H1 (cell line): ENCODE results near the gene UGGT1. TPM values are rescaled to one million over a fixed set of nuclear protein-coding genes. Genes with fewer than 3 reads are reported as not detected.

Source experiments
- CTCF ChIA-PET: fragments of 300-600 bp; sonication (Branson Sonifier 250); formaldehyde crosslinking; loops from one replicate; lab custom pipeline; 2021; ENCODE audit not compliant: partially characterized antibody; lab: Charles Lee
- POLR2A ChIA-PET: fragments of 300-600 bp; sonication (Branson Sonifier 250); formaldehyde crosslinking; loops from one replicate; lab custom pipeline; 2021; ENCODE audit warnings: inconsistent platforms; ENCODE audit not compliant: partially characterized antibody; lab: Charles Lee
- DNase-seq, 2 experiments: peaks; one replicate each; pipeline versions ENCODE4 v3.0.0 to v3.0.0-alpha.2; 2010 to 2022; ENCODE audit warnings: low spot score in 2 of 2, low read depth in 1 of 2, mixed read lengths in 1 of 2
- FAIRE-seq: peaks from 2 replicates; lab custom pipeline; 2011; peaks lifted over from hg19 to GRCh38; lab: Jason Lieb, UNC
- H2AFZ ChIP-seq: 2 replicates; pipeline ENCODE4 v1.8.1; 2012; ENCODE audit warnings: low read length, inconsistent platforms
- H2AK5ac ChIP-seq: 2 replicates; pipeline ENCODE4 v1.6.1; 2013; ENCODE audit warnings: low read depth, low read length
- H2BK120ac ChIP-seq: replicated peaks from 2 replicates; pipeline ENCODE3; 2013; ENCODE audit warnings: low read depth, low read length, inconsistent platforms
- H2BK12ac ChIP-seq: 2 replicates; pipeline ENCODE4 v1.6.1; 2013; ENCODE audit warnings: low read depth, low read length
- H2BK15ac ChIP-seq: 2 replicates; pipeline ENCODE4 v1.6.1; 2013; ENCODE audit warnings: low read length
- H2BK20ac ChIP-seq: 2 replicates; pipeline ENCODE4 v1.6.1; 2013; ENCODE audit warnings: low read length
- H2BK5ac ChIP-seq: 2 replicates; pipeline ENCODE4 v1.6.1; 2013; ENCODE audit warnings: low read depth, low read length
- H3K14ac ChIP-seq: 2 replicates; pipeline ENCODE4 v1.6.1; 2013; ENCODE audit warnings: inconsistent platforms; ENCODE audit not compliant: insufficient read length
- H3K18ac ChIP-seq: 2 replicates; pipeline ENCODE4 v1.6.1; 2013; ENCODE audit warnings: low read length; ENCODE audit errors: extremely low read depth
- H3K23ac ChIP-seq: 2 replicates; pipeline ENCODE4 v1.6.1; 2013; ENCODE audit warnings: inconsistent platforms; ENCODE audit not compliant: insufficient read length
- H3K23me2 ChIP-seq: 2 replicates; pipeline ENCODE4 v1.6.1; 2013; ENCODE audit warnings: low read depth, low read length
- H3K27ac ChIP-seq: 2 replicates; pipeline ENCODE4 v1.6.1; 2011; ENCODE audit warnings: low read depth, low read length, inconsistent platforms
- H3K27me3 ChIP-seq, 4 experiments: replicated peaks in 1 of 4; 1 replicate in 1 of 4; 2 replicates in 3 of 4; pipeline versions ENCODE4 v1.6.1 to v1.8.1; 2011 to 2013; ENCODE audit warnings: low read length in 3 of 4, mild to moderate bottlenecking in 3 of 4, inconsistent platforms in 2 of 4, mixed read lengths in 2 of 4, moderate library complexity in 1 of 4; ENCODE audit not compliant: control insufficient read depth in 3 of 4, insufficient read depth in 3 of 4; ENCODE audit errors: extremely low read depth in 1 of 4
- H3K36me3 ChIP-seq, 4 experiments: 2 replicates each; pipeline versions ENCODE4 v1.6.1 to v1.8.1; 2011 to 2013; ENCODE audit warnings: mild to moderate bottlenecking in 4 of 4, low read length in 3 of 4, moderate library complexity in 2 of 4, control low read depth in 1 of 4, inconsistent platforms in 1 of 4; ENCODE audit not compliant: insufficient read depth in 4 of 4, control insufficient read depth in 2 of 4
- H3K4ac ChIP-seq: replicated peaks from 2 replicates; pipeline ENCODE3; 2013; ENCODE audit warnings: low read length, low read depth, mixed read lengths, inconsistent platforms; ENCODE audit not compliant: insufficient read length
- H3K4me1 ChIP-seq, 4 experiments: replicated peaks in 1 of 4; 1 replicate in 1 of 4; 2 replicates in 3 of 4; pipeline versions ENCODE4 v1.6.1 to v1.8.1; 2011 to 2013; ENCODE audit warnings: low read length in 3 of 4, inconsistent platforms in 2 of 4, mixed read lengths in 1 of 4; ENCODE audit not compliant: insufficient read depth in 4 of 4, control insufficient read depth in 3 of 4
- H3K4me2 ChIP-seq, 2 experiments: 2 replicates each; pipeline versions ENCODE4 v1.6.1 to v1.8.1; 2011 to 2013; ENCODE audit warnings: low read depth in 2 of 2, low read length in 2 of 2, control low read depth in 1 of 2, inconsistent platforms in 1 of 2, mild to moderate bottlenecking in 1 of 2; ENCODE audit not compliant: insufficient read depth in 1 of 2
- H3K4me3 ChIP-seq, 4 experiments: fragments of 200-600, 300-600 bp in 1 of 4; sonication (generic), shearing (Covaris generic), sonication (Bioruptor Twin) in 1 of 4; 2 replicates each; pipeline versions ENCODE4 v1.5.1 to v1.8.1; 2011 to 2016; ENCODE audit warnings: low read length in 4 of 4, low read depth in 3 of 4, control low read depth in 2 of 4, inconsistent platforms in 2 of 4, mild to moderate bottlenecking in 2 of 4, mixed read lengths in 1 of 4, moderate library complexity in 1 of 4; ENCODE audit not compliant: insufficient read depth in 2 of 4; ENCODE audit errors: extremely low read depth in 1 of 4
- H3K56ac ChIP-seq: replicated peaks from 2 replicates; pipeline ENCODE3; 2013; ENCODE audit warnings: low read depth, mild to moderate bottlenecking, mixed read lengths, low read length, inconsistent platforms; ENCODE audit not compliant: insufficient read length
- H3K79me1 ChIP-seq: 2 replicates; pipeline ENCODE4 v1.6.1; 2013; ENCODE audit warnings: low read depth, low read length, control low read depth
- H3K79me2 ChIP-seq, 2 experiments: 2 replicates each; pipeline versions ENCODE4 v1.6.1 to v1.8.1; 2012 to 2013; ENCODE audit warnings: low read length in 2 of 2, mild to moderate bottlenecking in 2 of 2, inconsistent platforms in 1 of 2; ENCODE audit not compliant: insufficient read depth in 2 of 2, control insufficient read depth in 1 of 2
- H3K9ac ChIP-seq, 4 experiments: replicated peaks in 1 of 4; 1 replicate in 1 of 4; 2 replicates in 3 of 4; pipeline versions ENCODE4 v1.6.1 to v1.8.1; 2011 to 2013; ENCODE audit warnings: low read depth in 3 of 4, low read length in 3 of 4, control low read depth in 2 of 4, mild to moderate bottlenecking in 2 of 4, moderate library complexity in 2 of 4, inconsistent platforms in 1 of 4; ENCODE audit errors: extremely low read depth in 1 of 4
- H3K9me3 ChIP-seq, 2 experiments: 2 replicates each; pipeline versions ENCODE4 v1.6.1 to v1.8.1; 2012 to 2013; ENCODE audit warnings: mild to moderate bottlenecking in 2 of 2, moderate library complexity in 2 of 2, control low read depth in 1 of 2, inconsistent platforms in 1 of 2, low read depth in 1 of 2, low read length in 1 of 2, mixed read lengths in 1 of 2; ENCODE audit not compliant: insufficient read depth in 2 of 2
- H4K20me1 ChIP-seq, 2 experiments: replicated peaks in 1 of 2; 2 replicates each; pipeline versions ENCODE3 to v1.8.1; 2011 to 2013; ENCODE audit warnings: inconsistent platforms in 2 of 2, low read length in 2 of 2, mild to moderate bottlenecking in 1 of 2; ENCODE audit not compliant: insufficient read depth in 2 of 2, control insufficient read depth in 1 of 2
- H4K5ac ChIP-seq: 2 replicates; pipeline ENCODE4 v1.6.1; 2013; ENCODE audit warnings: low read length, low read depth, mixed read lengths, inconsistent platforms; ENCODE audit not compliant: insufficient read length
- H4K8ac ChIP-seq: 2 replicates; pipeline ENCODE4 v1.8.0; 2013; ENCODE audit warnings: mild to moderate bottlenecking, moderate library complexity, low read length, inconsistent platforms; ENCODE audit not compliant: insufficient read depth; ENCODE audit errors: extremely low read depth
- H4K91ac ChIP-seq: replicated peaks from 2 replicates; pipeline ENCODE3; 2013; ENCODE audit warnings: low read length, mixed read lengths, inconsistent platforms; ENCODE audit not compliant: insufficient read length
- BACH1 ChIP-seq: IDR thresholded peaks from 2 replicates; pipeline ENCODE4 v1.6.1; 2012; ENCODE audit warnings: low read length, improper control_type of control experiment
- CHD2 ChIP-seq: IDR thresholded peaks from 2 replicates; pipeline ENCODE4 v1.6.1; 2012; ENCODE audit warnings: low read length, improper control_type of control experiment
- CTBP2 ChIP-seq: IDR thresholded peaks from 2 replicates; pipeline ENCODE4 v1.7.0; 2011; ENCODE audit warnings: borderline replicate concordance, mild to moderate bottlenecking, moderate library complexity, mixed read lengths, low read length; ENCODE audit not compliant: insufficient read depth, insufficient read length
- EP300 ChIP-seq, 2 experiments: IDR thresholded peaks; 1 replicate in 1 of 2; 2 replicates in 1 of 2; pipeline ENCODE4 v1.6.1; 2011 to 2012; ENCODE audit warnings: low read depth in 2 of 2, low read length in 2 of 2, mild to moderate bottlenecking in 2 of 2, borderline replicate concordance in 1 of 2, inconsistent platforms in 1 of 2, moderate library complexity in 1 of 2
- EZH2 ChIP-seq: fragments of 200-600 bp; sonication (generic); IDR thresholded peaks from 2 replicates; pipeline ENCODE4 v1.7.1; 2012; ENCODE audit warnings: low read depth, mild to moderate bottlenecking, moderate library complexity, low read length, inconsistent platforms; ENCODE audit not compliant: severe bottlenecking
- GABPA ChIP-seq: IDR thresholded peaks from 2 replicates; pipeline ENCODE4 v1.6.1; 2011; ENCODE audit warnings: mild to moderate bottlenecking, low read length, moderate library complexity, borderline replicate concordance; ENCODE audit not compliant: insufficient read depth
- HDAC6 ChIP-seq: IDR thresholded peaks from one replicate; pipeline ENCODE4 v1.7.1; 2012; ENCODE audit warnings: low read depth, mild to moderate bottlenecking, inconsistent platforms, low read length, moderate library complexity
- JUND ChIP-seq: IDR thresholded peaks from 2 replicates; pipeline ENCODE4 v1.6.1; 2011; ENCODE audit warnings: mild to moderate bottlenecking, improper control_type of control experiment, low read length
- KDM1A ChIP-seq: fragments of 200-600, 300-600 bp; sonication (generic); IDR thresholded peaks from 2 replicates; pipeline ENCODE4 v1.7.1; 2016; ENCODE audit warnings: mild to moderate bottlenecking, low read length, borderline replicate concordance
- KDM5A ChIP-seq: fragments of 200-600 bp; IDR thresholded peaks from 2 replicates; pipeline ENCODE4 v1.7.1; 2012; ENCODE audit warnings: mild to moderate bottlenecking, low read length, inconsistent platforms, mixed read lengths
- SAP30 ChIP-seq: fragments of 300-600 bp; sonication (generic); IDR thresholded peaks from 2 replicates; pipeline ENCODE4 v1.7.1; 2012; ENCODE audit warnings: low read length, moderate library complexity, mild to moderate bottlenecking, inconsistent platforms; ENCODE audit not compliant: insufficient read depth, insufficient replicate concordance
- SIN3A ChIP-seq, 2 experiments: IDR thresholded peaks in 1 of 2; conservative IDR thresholded peaks in 1 of 2; 2 replicates each; pipeline ENCODE4 v1.6.1; 2011 to 2012; ENCODE audit warnings: low read length in 2 of 2, improper control_type of control experiment in 1 of 2, low read depth in 1 of 2, mild to moderate bottlenecking in 1 of 2
- SP4 ChIP-seq: IDR thresholded peaks from 2 replicates; pipeline ENCODE4 v1.6.1; 2012; ENCODE audit warnings: low read length, inconsistent platforms
- TEAD4 ChIP-seq: IDR thresholded peaks from 2 replicates; pipeline ENCODE4 v1.6.1; 2012; ENCODE audit warnings: low read depth, low read length, inconsistent platforms, mixed read lengths
- ZNF274 ChIP-seq: IDR thresholded peaks from 2 replicates; pipeline ENCODE4 v1.7.0; 2012; ENCODE audit warnings: low read length, borderline replicate concordance; ENCODE audit errors: extremely low read depth
- WGBS, 2 experiments: shearing (Covaris generic) in 1 of 2; methylation state at CpG; one replicate each; pipeline versions ENCODE4 v1.1.6 to v1.1.7; 2013 to 2015; ENCODE audit warnings: low lambda C conversion rate in 2 of 2, mixed read lengths in 2 of 2, inconsistent platforms in 1 of 2, low coverage in 1 of 2, missing lambda C conversion rate in 1 of 2; ENCODE audit not compliant: insufficient replicate concordance in 2 of 2, insufficient coverage in 1 of 2, insufficient read length in 1 of 2; ENCODE audit errors: extremely low coverage in 1 of 2, missing lambda C conversion rate in 1 of 2; 5-methylcytosine and 5-hydroxymethylcytosine counted together
- polyA plus RNA-seq, 7 experiments: library from polyadenylated mRNA; depleted of rRNA in 3 of 7; stranded (reverse) in 5 of 7; unstranded in 2 of 7; fragments of >200 nt in 5 of 7; fragments of 200-250 nt in 2 of 7; gene quantifications; 1 replicate in 5 of 7; 2 replicates in 1 of 7; 4 replicates in 1 of 7; pipeline versions ENCODE4 v1.2.1 to v1.2.3, GENCODE V29; 2011 to 2013; ENCODE audit warnings: missing spikeins in 2 of 7, mixed read lengths in 2 of 7
- total RNA-seq: library from RNA; stranded (reverse); fragmentation: NEBNext Ultra II Directional; extraction: Animal tissue kit (Norgen Biotek cat#: 25700); gene quantifications from 2 replicates; pipeline ENCODE4 v1.2.1, GENCODE V29; 2021

The UGGT1 gene
- total and polyA plus RNA-seq, 2 of the 8 experiments (the other 6 are each of a cell fraction or from before 2014, with no cell fraction given): 14.9 to 57.3 TPM

DNA sequence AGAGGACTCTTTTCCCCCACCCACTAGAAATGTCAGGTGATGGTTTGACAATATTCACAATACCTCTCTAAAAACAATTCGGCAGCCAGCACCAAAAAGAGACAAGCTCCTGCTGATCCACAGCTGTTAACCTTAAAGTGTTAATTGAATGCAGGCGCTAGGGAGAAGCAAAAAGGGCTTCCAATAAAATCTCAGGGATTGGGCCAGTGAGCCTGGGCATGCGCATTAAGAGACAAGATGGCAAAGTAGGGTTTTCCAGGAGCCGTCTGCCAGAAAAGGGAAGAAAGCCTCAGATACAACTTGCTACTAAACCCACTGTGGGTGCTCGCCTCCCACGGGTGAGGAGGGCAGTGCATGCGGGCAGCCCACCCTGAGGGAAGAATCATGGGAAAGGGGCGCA is 128.9 kb downstream of the UGGT1 start:
- Histone ChIP-seq H3K23me2 (no peaks in the 10 kb centered on the region), H2BK15ac (no peak overlapping the region), H4K5ac (no peak overlapping the region), H3K4ac (no peak overlapping the region), H2BK5ac (no peak overlapping the region), H2BK120ac (no peak overlapping the region), H3K9me3 (no peaks in the 10 kb centered on the region), H3K36me3 (no peaks in the 10 kb centered on the region), H3K4me3 (no peak overlapping the region), H3K79me1 (no peaks in the 10 kb centered on the region), H3K4me2 (no peak overlapping the region), H4K8ac (no peak overlapping the region), H3K79me2 (no peaks in the 10 kb centered on the region), H3K27me3 (no peaks in the 10 kb centered on the region), H2BK20ac (no peak overlapping the region), H4K91ac (no peak overlapping the region), H3K56ac (no peak overlapping the region), H3K23ac (no peak overlapping the region), H3K18ac (no peak overlapping the region), H2AK5ac (no peak overlapping the region), H3K14ac (no peak overlapping the region), H2BK12ac (no peak overlapping the region), H2AFZ (no peak overlapping the region), H3K4me1 (no peaks in the 10 kb centered on the region), H3K27ac (no peak overlapping the region), H3K9ac (no peak overlapping the region), H4K20me1 (no peaks in the 10 kb centered on the region)
- CTCF ChIA-PET: interaction anchor here (0.6 kb wide), 1 partner anchor 178 kb away, joined by 5 read pairs; no protein-coding TSS in a partner anchor
- WGBS, 2 experiments: 90% methylated on average over 8 of the region's 8 CpGs; no CpG with 5 or more reads in 1 of the 2 experiments
- DNase-seq: no peak
- FAIRE-seq: no peak
- TF ChIP-seq BACH1 (no peak), KDM5A (no peak), TEAD4 (no peak), SAP30 (no peak), EZH2 (no peak), EP300 (IDR thresholded peaks at IDR 0.05; ENCODE audit: borderline replicate concordance in 1 of 2, low read depth in 2 of 2, low read length in 2 of 2) (no peak), CTBP2 (no peak), JUND (no peak), ZNF274 (no peak), HDAC6 (no peak), KDM1A (no peak), GABPA (no peak), CHD2 (no peak), SP4 (no peak), SIN3A (conservative IDR thresholded peaks at IDR 0.05 in 1 of 2, IDR thresholded peaks at IDR 0.05 in 1 of 2; ENCODE audit: low read depth in 1 of 2, low read length in 2 of 2) (no peak)
- POLR2A ChIA-PET: no interaction called here
